Cardiac muscle cell (in vitro differentiated cells and primary cell): ENCODE measurements around the gene GPR153. TPM values are rescaled to one million over a fixed set of nuclear protein-coding genes. Genes with fewer than 3 reads are reported as not detected.
A peak's percentile ranks its signal among the peaks of the same experiment; 100 is the strongest.

ENCODE experiments used
- DNase-seq, 2 donors: peaks; one replicate each; pipeline versions ENCODE4 v3.0.0 to v3.0.0-alpha.2; 2010 to 2017; ENCODE audit warnings: low read depth in 1 of 2, low spot score in 1 of 2
- H3K27ac ChIP-seq: fragments of 200-600 bp; sonication (generic); 2 replicates; pipeline ENCODE4 v1.5.1; 2016
- H3K27me3 ChIP-seq: fragments of 200-600 bp; sonication (generic); 2 replicates; pipeline ENCODE4 v1.6.0; 2016; ENCODE audit warnings: control low read depth
- H3K36me3 ChIP-seq: fragments of 200-600 bp; sonication (generic); 2 replicates; pipeline ENCODE4 v1.5.1; 2016; ENCODE audit warnings: control low read depth
- H3K4me1 ChIP-seq: fragments of 200-600 bp; sonication (generic); 2 replicates; pipeline ENCODE4 v1.8.1; 2017; ENCODE audit warnings: low read depth, mild to moderate bottlenecking, mixed run types
- H3K4me3 ChIP-seq: fragments of 200-600 bp; sonication (generic); 2 replicates; pipeline ENCODE4 v1.5.1; 2016; ENCODE audit warnings: mild to moderate bottlenecking
- H3K9me3 ChIP-seq: fragments of 200-600 bp; sonication (generic); 2 replicates; pipeline ENCODE4 v1.5.1; 2017; ENCODE audit warnings: low read depth, mild to moderate bottlenecking, control low read depth
- CTCF ChIP-seq: IDR thresholded peaks from 2 replicates; pipeline ENCODE4 v1.5.1; 2012; ENCODE audit warnings: low read depth, mild to moderate bottlenecking, low read length
- polyA plus RNA-seq: library from polyadenylated mRNA; unstranded; fragments of >200 nt; fragmentation: Nextera tagmentation; extraction: Ambion mirVana; gene quantifications from 2 replicates; pipeline ENCODE4 v1.2.1, GENCODE V29; 2016
- total RNA-seq: library from RNA; depleted of rRNA; stranded (reverse); fragments of >200 nt; gene quantifications from 2 replicates; pipeline ENCODE4 v1.2.3, GENCODE V29; 2016

Gene GPR153
- total and polyA plus RNA-seq, 2 experiments from 2014 or later = 21.0 to 32.7 TPM

GRCh38 chr1:6279066-6279465, 18.2 kb upstream of the GPR153 start:
- Histone ChIP-seq H3K27me3 (no peaks in the 10 kb centered on the region), H3K4me3 (no peak overlapping the region), H3K36me3 (no peaks in the 10 kb centered on the region), H3K9me3 (no peaks in the 10 kb centered on the region), H3K27ac (no peak overlapping the region), H3K4me1 (peaks cover 26% of the 10 kb centered on the region)
- TF ChIP-seq CTCF = no peak
- DNase-seq = no peak

- Histone ChIP-seq H3K9me3 (no peaks in the 10 kb centered on the region), H3K4me3 (no peak overlapping the region), H3K27me3 (no peaks in the 10 kb centered on the region), H3K36me3 (no peaks in the 10 kb centered on the region), H3K4me1 (peaks cover 34% of the 10 kb centered on the region), H3K27ac (no peak overlapping the region)
- DNase-seq = no peak
- TF ChIP-seq CTCF = no peak
Observed at GRCh38 chr1:6278263-6278662, 17.4 kb upstream of the GPR153 start.

GRCh38 chr1:6276811-6277555, 16.1 kb upstream of the GPR153 start:
- Histone ChIP-seq H3K4me1 (peaks cover 34% of the 10 kb centered on the region), H3K36me3 (no peaks in the 10 kb centered on the region), H3K27me3 (no peaks in the 10 kb centered on the region), H3K4me3 (no peak overlapping the region), H3K9me3 (no peaks in the 10 kb centered on the region), H3K27ac (peak overlapping the region; percentile 25)
- no peak for TF ChIP-seq CTCF
- DNase-seq = no peak

GRCh38 chr1:6275826-6276782, 15.2 kb upstream of the GPR153 start:
- no peaks in the 10 kb centered on the region for H3K9me3 ChIP-seq
- no peak overlapping the region for H3K4me3 ChIP-seq
- peak; percentile 78 to 88 for DNase-seq
- H3K4me1 ChIP-seq = peaks cover 34% of the 10 kb centered on the region
- no peak for TF ChIP-seq CTCF
- no peaks in the 10 kb centered on the region for H3K27me3 ChIP-seq
- peak overlapping the region; percentile 96 for H3K27ac ChIP-seq
- no peaks in the 10 kb centered on the region for H3K36me3 ChIP-seq

GRCh38 chr1:6274622-6275139, 13.8 kb upstream of the GPR153 start:
- Histone ChIP-seq H3K4me3 (no peak overlapping the region), H3K27ac (peak overlapping the region; percentile 56), H3K36me3 (no peaks in the 10 kb centered on the region), H3K4me1 (peaks cover 35% of the 10 kb centered on the region), H3K9me3 (no peaks in the 10 kb centered on the region), H3K27me3 (no peaks in the 10 kb centered on the region)
- no peak for DNase-seq
- no peak for TF ChIP-seq CTCF
